ENCODE data around the gene DNM3.

DNA sequence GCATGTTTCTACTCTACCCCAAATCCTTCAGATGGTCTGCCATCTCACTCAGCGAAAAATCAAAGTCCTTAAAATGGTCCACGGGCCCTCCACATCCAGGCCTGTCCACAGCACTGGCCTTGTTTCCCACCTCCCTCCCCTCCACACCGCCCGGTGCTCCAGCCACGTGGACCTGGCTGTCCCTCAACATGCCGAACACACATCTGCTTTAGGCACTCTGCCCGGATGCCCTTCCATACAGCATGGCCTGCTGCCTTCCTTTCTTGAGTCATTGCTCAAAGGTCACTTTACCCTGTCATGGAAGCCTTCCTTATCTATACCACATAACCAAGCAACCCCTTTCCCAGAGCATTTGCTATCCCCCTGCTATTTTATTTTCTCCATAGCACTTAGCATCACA lies 143.0 kb downstream of the DNM3 start:
- TF ChIP-seq, protein P1, sequence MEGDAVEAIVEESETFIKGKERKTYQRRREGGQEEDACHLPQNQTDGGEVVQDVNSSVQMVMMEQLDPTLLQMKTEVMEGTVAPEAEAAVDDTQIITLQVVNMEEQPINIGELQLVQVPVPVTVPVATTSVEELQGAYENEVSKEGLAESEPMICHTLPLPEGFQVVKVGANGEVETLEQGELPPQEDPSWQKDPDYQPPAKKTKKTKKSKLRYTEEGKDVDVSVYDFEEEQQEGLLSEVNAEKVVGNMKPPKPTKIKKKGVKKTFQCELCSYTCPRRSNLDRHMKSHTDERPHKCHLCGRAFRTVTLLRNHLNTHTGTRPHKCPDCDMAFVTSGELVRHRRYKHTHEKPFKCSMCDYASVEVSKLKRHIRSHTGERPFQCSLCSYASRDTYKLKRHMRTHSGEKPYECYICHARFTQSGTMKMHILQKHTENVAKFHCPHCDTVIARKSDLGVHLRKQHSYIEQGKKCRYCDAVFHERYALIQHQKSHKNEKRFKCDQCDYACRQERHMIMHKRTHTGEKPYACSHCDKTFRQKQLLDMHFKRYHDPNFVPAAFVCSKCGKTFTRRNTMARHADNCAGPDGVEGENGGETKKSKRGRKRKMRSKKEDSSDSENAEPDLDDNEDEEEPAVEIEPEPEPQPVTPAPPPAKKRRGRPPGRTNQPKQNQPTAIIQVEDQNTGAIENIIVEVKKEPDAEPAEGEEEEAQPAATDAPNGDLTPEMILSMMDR (IDR thresholded peaks at IDR 0.05), result no peak
- TF ChIP-seq POLR2A (IDR thresholded peaks at IDR 0.05), result no peak
- TF ChIP-seq POLR2AphosphoS5 (IDR thresholded peaks at IDR 0.05), result no peak
- TF ChIP-seq EP300 (IDR thresholded peaks at IDR 0.05), result no peak
